ENCODE data around the gene ADARB1. TPM values are rescaled to one million over a fixed set of nuclear protein-coding genes. Genes with fewer than 3 reads are reported as not detected.

ADARB1 gene
- total RNA-seq, 1 experiment from 2014 or later: 14.1 TPM

GRCh38 chr21:45169001-45169400 lies 94.6 kb downstream of the ADARB1 start:
- POLR2A ChIA-PET (ENCODE audit: unreplicated experiment): no interaction called here
- BruUV-seq (replicated peaks): no TSS peak
- Histone ChIP-seq H3K9ac (ENCODE audit: low read length) (no peak overlapping the region), H3K4me1 (ENCODE audit: insufficient read depth, low read length) (peaks cover 4% of the 10 kb centered on the region), H4K20me1 (ENCODE audit: low read length) (no peaks in the 10 kb centered on the region), H3K79me2 (ENCODE audit: low read length) (no peaks in the 10 kb centered on the region), H3K27ac (ENCODE audit: low read length) (no peak overlapping the region), H3K9me3 (ENCODE audit: low read length) (no peaks in the 10 kb centered on the region), H3K4me2 (ENCODE audit: low read length) (no peak overlapping the region), H3K9me2 (replicated peaks; ENCODE audit: low read length) (no peaks in the 10 kb centered on the region), H3F3A (ENCODE audit: low read length, unreplicated experiment) (no peaks in the 10 kb centered on the region), H2AFZ (ENCODE audit: low read length) (no peak overlapping the region), H3K27me3 (ENCODE audit: low read length) (no peaks in the 10 kb centered on the region), H3K4me3 (ENCODE audit: low read length) (no peak overlapping the region), H3K36me3 (ENCODE audit: low read depth, low read length) (no peaks in the 10 kb centered on the region)
- intact Hi-C loops (cut with micrococcal nuclease): no loop called here
- DNase-seq (no peak), ATAC-seq (no peak)
- CTCF ChIA-PET: interaction anchor here (1.0 kb wide), 1 partner anchor 28 kb away, joined by 4 read pairs; no protein-coding TSS in a partner anchor
- TF ChIP-seq EZH2 (IDR thresholded peaks at IDR 0.05; ENCODE audit: low read length, unreplicated experiment): no peak
- TF ChIP-seq EZH2phosphoT487 (IDR thresholded peaks at IDR 0.05; ENCODE audit: borderline replicate concordance, low read length): no peak
- no peak for TF ChIP-seq CTCF (conservative IDR thresholded peaks at IDR 0.05; ENCODE audit: low read depth, low read length)

- Histone ChIP-seq H3K9me3 (ENCODE audit: low read length) (no peaks in the 10 kb centered on the region), H3K27me3 (ENCODE audit: low read length) (no peaks in the 10 kb centered on the region), H3K27ac (ENCODE audit: low read length) (no peak overlapping the region), H3K36me3 (ENCODE audit: low read depth, low read length) (no peaks in the 10 kb centered on the region), H3K4me3 (ENCODE audit: low read length) (no peak overlapping the region), H3F3A (ENCODE audit: low read length, unreplicated experiment) (no peaks in the 10 kb centered on the region), H3K4me1 (ENCODE audit: insufficient read depth, low read length) (peaks cover 4% of the 10 kb centered on the region), H3K9ac (ENCODE audit: low read length) (no peak overlapping the region), H4K20me1 (ENCODE audit: low read length) (no peaks in the 10 kb centered on the region), H2AFZ (ENCODE audit: low read length) (no peak overlapping the region), H3K79me2 (ENCODE audit: low read length) (no peaks in the 10 kb centered on the region), H3K9me2 (replicated peaks; ENCODE audit: low read length) (no peaks in the 10 kb centered on the region), H3K4me2 (ENCODE audit: low read length) (no peak overlapping the region)
- DNase-seq (no peak), ATAC-seq (no peak)
- no peak for TF ChIP-seq EZH2phosphoT487 (IDR thresholded peaks at IDR 0.05; ENCODE audit: borderline replicate concordance, low read length)
- no peak for TF ChIP-seq EZH2 (IDR thresholded peaks at IDR 0.05; ENCODE audit: low read length, unreplicated experiment)
- TF ChIP-seq CTCF (conservative IDR thresholded peaks at IDR 0.05; ENCODE audit: low read depth, low read length): no peak
- intact Hi-C loops (cut with micrococcal nuclease): no loop called here
- ChIA-PET CTCF (interaction anchor here (1.0 kb wide), 1 partner anchor 29 kb away, joined by 4 read pairs; no protein-coding TSS in a partner anchor), POLR2A (ENCODE audit: unreplicated experiment) (no interaction called here)
- no TSS peak for BruUV-seq (replicated peaks)
These were observed 95.3 kb downstream of the ADARB1 start for GRCh38 chr21:45169682-45170081.

GRCh38 chr21:45170987-45171386 lies 96.6 kb downstream of the ADARB1 start:
- TF ChIP-seq EZH2phosphoT487 (IDR thresholded peaks at IDR 0.05; ENCODE audit: borderline replicate concordance, low read length): no peak
- no peak for TF ChIP-seq EZH2 (IDR thresholded peaks at IDR 0.05; ENCODE audit: low read length, unreplicated experiment)
- TF ChIP-seq CTCF (conservative IDR thresholded peaks at IDR 0.05; ENCODE audit: low read depth, low read length): no peak
- Histone ChIP-seq H3K9me2 (replicated peaks; ENCODE audit: low read length) (no peaks in the 10 kb centered on the region), H3K27me3 (ENCODE audit: low read length) (no peaks in the 10 kb centered on the region), H3K27ac (ENCODE audit: low read length) (no peak overlapping the region), H3K4me3 (ENCODE audit: low read length) (no peak overlapping the region), H3K36me3 (ENCODE audit: low read depth, low read length) (no peaks in the 10 kb centered on the region), H3K9ac (ENCODE audit: low read length) (no peak overlapping the region), H4K20me1 (ENCODE audit: low read length) (no peaks in the 10 kb centered on the region), H3K4me2 (ENCODE audit: low read length) (no peak overlapping the region), H3K79me2 (ENCODE audit: low read length) (no peaks in the 10 kb centered on the region), H3K9me3 (ENCODE audit: low read length) (no peaks in the 10 kb centered on the region), H3K4me1 (ENCODE audit: insufficient read depth, low read length) (peaks cover 15% of the 10 kb centered on the region), H2AFZ (ENCODE audit: low read length) (no peak overlapping the region), H3F3A (ENCODE audit: low read length, unreplicated experiment) (no peaks in the 10 kb centered on the region)
- POLR2A ChIA-PET (ENCODE audit: unreplicated experiment): interaction anchor here (0.6 kb wide), 1 partner anchor 42 kb away, joined by 4 read pairs; no protein-coding TSS in a partner anchor
- CTCF ChIA-PET: no interaction called here
- no peak for DNase-seq
- intact Hi-C loops (cut with micrococcal nuclease): no loop called here
- BruUV-seq (replicated peaks): no TSS peak
- ATAC-seq: no peak

Data from PC-3 (cell line).